HK-2 (cell line): ENCODE data around the gene ARVCF.

Experiments
- DNase-seq: peaks from one replicate; pipeline ENCODE4 v3.0.0-alpha.2; 2018; ENCODE audit not compliant: unreplicated experiment

The ARVCF gene

GRCh38 chr22:19986410-19987341 lies 29.9 kb downstream of the ARVCF start:
- peak; percentile 73 for DNase-seq

- DNase-seq, result no peak
Measured at GRCh38 chr22:19986011-19986409, 30.6 kb downstream of the ARVCF start.

- no peak for DNase-seq
Measured at GRCh38 chr22:19984851-19985811, 31.5 kb downstream of the ARVCF start.

GRCh38 chr22:19984201-19984753 lies 32.3 kb downstream of the ARVCF start:
- DNase-seq, result peak; percentile 54

GRCh38 chr22:19983741-19984140 lies 32.9 kb downstream of the ARVCF start:
- no peak for DNase-seq

GRCh38 chr22:19982991-19983578 lies 33.5 kb downstream of the ARVCF start:
- DNase-seq, result no peak

GRCh38 chr22:19981961-19982920 lies 34.4 kb downstream of the ARVCF start:
- DNase-seq, result no peak

GRCh38 chr22:19981171-19981960 lies 35.3 kb downstream of the ARVCF start:
- no peak for DNase-seq

- DNase-seq, result no peak
Measured at GRCh38 chr22:19980766-19981165, 35.9 kb downstream of the ARVCF start.

- no peak for DNase-seq
Measured at GRCh38 chr22:19979712-19980493, 36.7 kb downstream of the ARVCF start.

GRCh38 chr22:19978748-19979147 lies 37.9 kb downstream of the ARVCF start:
- DNase-seq, result no peak

GRCh38 chr22:19977296-19978243 lies 39.1 kb downstream of the ARVCF start:
- DNase-seq, result no peak

GRCh38 chr22:19976671-19977070 lies 40.0 kb downstream of the ARVCF start:
- no peak for DNase-seq

- no peak for DNase-seq
Measured at GRCh38 chr22:19975707-19976035, 41.0 kb downstream of the ARVCF start.

GRCh38 chr22:19974935-19975706 lies 41.5 kb downstream of the ARVCF start:
- no peak for DNase-seq

- no peak for DNase-seq
Measured at GRCh38 chr22:19974268-19974861, 42.3 kb downstream of the ARVCF start.
